ENCODE data around the gene TLE7.

Gene TLE7

GRCh38 chr16:71448274-71448866 is 6.5 kb upstream of the TLE7 start:
- no peak for DNase-seq (ENCODE audit: low read depth)

GRCh38 chr16:71443714-71444113 is 1.9 kb upstream of the TLE7 start:
- DNase-seq (ENCODE audit: low read depth), result no peak

- DNase-seq (ENCODE audit: low read depth), result no peak
These were observed 355 bp downstream of the TLE7 start for GRCh38 chr16:71441348-71442050.

GRCh38 chr16:71440669-71441347 is 1.0 kb downstream of the TLE7 start:
- DNase-seq (ENCODE audit: low read depth), result no peak

GRCh38 chr16:71439523-71439922 is 2.3 kb downstream of the TLE7 start:
- no peak for DNase-seq (ENCODE audit: low read depth)

GRCh38 chr16:71436473-71436872 is 5.4 kb downstream of the TLE7 start:
- no peak for DNase-seq (ENCODE audit: low read depth)

- no peak for DNase-seq (ENCODE audit: low read depth)
These were observed 8.9 kb downstream of the TLE7 start for GRCh38 chr16:71432906-71433305.

- DNase-seq (ENCODE audit: low read depth), result no peak
These were observed 9.9 kb downstream of the TLE7 start for GRCh38 chr16:71431991-71432390.

GRCh38 chr16:71431176-71431575 is 10.7 kb downstream of the TLE7 start:
- DNase-seq (ENCODE audit: low read depth), result no peak

GRCh38 chr16:71430744-71431143 is 11.1 kb downstream of the TLE7 start:
- no peak for DNase-seq (ENCODE audit: low read depth)

- no peak for DNase-seq (ENCODE audit: low read depth)
These were observed 12.3 kb downstream of the TLE7 start for GRCh38 chr16:71429581-71429980.

GRCh38 chr16:71428883-71429282 is 13.0 kb downstream of the TLE7 start:
- DNase-seq (ENCODE audit: low read depth), result no peak

- DNase-seq (ENCODE audit: low read depth), result no peak
These were observed 13.5 kb downstream of the TLE7 start for GRCh38 chr16:71428385-71428784.

- DNase-seq (ENCODE audit: low read depth), result no peak
These were observed 14.8 kb downstream of the TLE7 start for GRCh38 chr16:71426880-71427615.

- peak; percentile 24 for DNase-seq (ENCODE audit: low read depth)
These were observed 15.6 kb downstream of the TLE7 start for GRCh38 chr16:71426069-71426879.

- no peak for DNase-seq (ENCODE audit: low read depth)
These were observed 16.1 kb downstream of the TLE7 start for GRCh38 chr16:71425746-71426068.

- no peak for DNase-seq (ENCODE audit: low read depth)
These were observed 17.2 kb downstream of the TLE7 start for GRCh38 chr16:71424626-71425025.

- DNase-seq (ENCODE audit: low read depth), result no peak
These were observed 18.0 kb downstream of the TLE7 start for GRCh38 chr16:71423865-71424264.

GRCh38 chr16:71423016-71423415 is 18.8 kb downstream of the TLE7 start:
- no peak for DNase-seq (ENCODE audit: low read depth)

GRCh38 chr16:71421911-71422310 is 19.9 kb downstream of the TLE7 start:
- no peak for DNase-seq (ENCODE audit: low read depth)

- no peak for DNase-seq (ENCODE audit: low read depth)
These were observed 27.8 kb downstream of the TLE7 start for GRCh38 chr16:71414038-71414437.

GRCh38 chr16:71413341-71413740 is 28.5 kb downstream of the TLE7 start:
- DNase-seq (ENCODE audit: low read depth), result no peak

Measured in activated T-cell treated with anti-CD3 and anti-CD28 coated beads for 24 hours (primary cell).